NCI-H146 treated with DMSO at 0.1 percent for 48 hours (cell line): ENCODE data around the gene AOPEP.
"Not testable (repeated sequence)": the region's sequence is repeated elsewhere in the genome, so short reads cannot be mapped to it uniquely, and the experiment has no call there.

ENCODE experiments used
- DNase-seq: peaks from one replicate; lab custom pipeline; 2025; ENCODE audit not compliant: unreplicated experiment; lab: John Stamatoyannopoulos, UW

The AOPEP gene

DNA sequence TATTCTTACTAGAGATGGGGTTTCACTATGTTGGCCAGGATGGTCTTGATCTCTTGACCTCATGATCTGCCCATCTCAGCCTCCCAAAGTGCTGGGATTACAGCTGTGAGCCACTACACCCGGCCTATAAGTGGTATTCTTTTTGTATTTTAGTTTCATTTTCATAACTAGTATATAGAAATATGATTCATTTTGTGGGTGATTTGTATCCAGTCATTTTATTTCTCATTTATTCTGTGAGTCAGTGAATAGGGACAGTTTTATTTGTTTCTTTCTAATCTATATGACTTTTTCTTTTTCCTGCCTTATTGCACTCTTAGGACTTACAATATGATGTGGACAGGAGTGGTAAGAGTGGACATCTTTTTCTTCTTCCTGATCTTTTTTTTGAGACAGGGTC is 112.9 kb downstream of the AOPEP start:
- DNase-seq = no peak

DNA sequence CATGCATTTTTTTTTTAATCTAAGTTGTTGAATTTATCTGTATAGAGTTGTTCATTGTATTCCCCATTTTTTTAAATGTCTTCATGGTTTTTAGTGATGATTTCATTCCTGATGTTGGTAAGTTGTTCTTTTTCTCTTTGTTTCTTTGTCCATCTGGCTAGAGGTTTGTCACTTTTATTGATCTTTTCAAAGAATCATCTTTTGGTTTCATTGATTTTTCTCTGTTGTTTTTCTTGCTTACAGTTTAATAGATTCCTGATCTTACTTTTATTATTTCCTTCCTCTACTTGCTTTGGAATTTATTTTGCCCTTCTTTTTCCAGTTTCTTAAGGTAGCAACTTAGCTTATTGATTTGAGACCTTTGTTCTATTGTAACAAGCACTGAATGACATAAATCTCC is 114.2 kb downstream of the AOPEP start:
- no peak for DNase-seq

DNA sequence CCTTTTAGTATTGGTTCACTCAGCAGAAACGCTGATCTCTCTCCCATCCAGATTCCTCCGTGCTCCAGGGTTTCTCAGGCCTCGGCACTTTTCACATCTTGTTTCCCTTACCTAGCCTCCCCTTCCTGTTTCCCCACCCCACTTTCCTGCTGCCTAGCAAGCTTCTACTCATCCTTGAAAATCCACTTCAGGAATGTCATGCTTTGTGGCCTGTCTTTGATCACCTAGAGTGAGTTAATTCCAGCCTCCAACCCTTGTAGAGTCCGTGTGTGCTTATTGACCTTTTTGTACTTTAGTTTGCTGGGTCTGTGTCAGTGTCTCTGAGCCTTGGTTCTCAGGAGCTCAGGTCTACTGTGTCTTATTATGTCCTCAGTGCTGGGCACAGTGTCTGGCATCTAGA is 116.6 kb downstream of the AOPEP start:
- no peak for DNase-seq

DNA sequence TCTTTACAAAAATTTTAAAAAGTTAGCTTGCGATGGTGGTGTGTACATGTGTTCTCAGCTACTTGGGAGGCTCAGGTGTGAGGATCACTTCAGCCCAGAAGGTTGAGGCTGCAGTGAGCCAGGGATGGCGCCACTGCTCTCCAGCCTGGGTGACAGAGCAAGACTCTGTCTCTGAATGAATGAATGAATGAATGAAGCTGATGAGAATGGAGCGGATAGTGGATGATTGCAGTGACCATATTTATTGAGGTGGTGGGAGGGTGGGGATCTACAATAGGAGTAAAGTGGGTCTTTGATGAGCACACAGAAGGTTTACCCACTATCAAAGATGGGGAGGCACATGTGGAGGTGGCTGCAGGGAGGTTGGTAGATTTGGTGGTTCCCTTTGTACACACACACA is 120.2 kb downstream of the AOPEP start:
- no peak for DNase-seq

DNA sequence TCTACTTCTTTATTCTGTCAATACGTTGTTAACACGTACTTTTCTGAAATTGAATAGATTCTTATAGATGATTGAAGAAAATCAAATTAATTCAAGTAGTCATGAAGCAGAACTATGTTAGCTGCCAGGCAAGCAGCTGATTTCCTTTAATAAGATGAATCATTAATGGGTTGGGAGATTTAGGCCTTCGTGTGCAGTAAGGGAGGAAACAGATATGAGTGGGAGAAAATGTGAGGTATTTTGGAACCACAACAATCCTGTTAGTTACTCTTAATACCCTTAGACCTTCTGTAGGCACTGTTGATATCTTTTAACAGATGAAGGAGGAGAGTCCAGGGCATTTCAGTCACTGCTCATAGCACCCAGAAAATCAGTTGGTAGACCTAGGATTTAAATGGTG is 121.0 kb downstream of the AOPEP start:
- DNase-seq = no peak

DNA sequence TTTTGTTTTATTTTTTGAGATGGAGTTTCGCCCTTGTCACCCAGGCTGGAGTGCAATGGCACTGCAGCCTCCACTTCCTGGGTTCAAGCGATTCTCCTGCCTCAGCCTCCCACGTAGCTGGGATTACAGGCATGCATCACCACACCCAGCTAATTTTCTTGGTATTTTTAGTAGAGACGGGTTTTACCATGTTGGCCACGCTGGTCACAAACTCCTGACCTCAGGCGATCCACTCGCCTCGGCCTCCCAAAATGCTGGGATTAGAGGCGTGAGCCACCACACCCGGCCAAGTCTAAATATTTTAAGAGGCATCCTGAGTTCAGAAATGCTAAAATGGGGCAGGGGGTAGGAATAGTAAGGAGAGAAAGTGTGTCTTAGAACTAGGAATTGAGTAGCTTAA is 122.3 kb downstream of the AOPEP start:
- DNase-seq = not testable (repeated sequence)

DNA sequence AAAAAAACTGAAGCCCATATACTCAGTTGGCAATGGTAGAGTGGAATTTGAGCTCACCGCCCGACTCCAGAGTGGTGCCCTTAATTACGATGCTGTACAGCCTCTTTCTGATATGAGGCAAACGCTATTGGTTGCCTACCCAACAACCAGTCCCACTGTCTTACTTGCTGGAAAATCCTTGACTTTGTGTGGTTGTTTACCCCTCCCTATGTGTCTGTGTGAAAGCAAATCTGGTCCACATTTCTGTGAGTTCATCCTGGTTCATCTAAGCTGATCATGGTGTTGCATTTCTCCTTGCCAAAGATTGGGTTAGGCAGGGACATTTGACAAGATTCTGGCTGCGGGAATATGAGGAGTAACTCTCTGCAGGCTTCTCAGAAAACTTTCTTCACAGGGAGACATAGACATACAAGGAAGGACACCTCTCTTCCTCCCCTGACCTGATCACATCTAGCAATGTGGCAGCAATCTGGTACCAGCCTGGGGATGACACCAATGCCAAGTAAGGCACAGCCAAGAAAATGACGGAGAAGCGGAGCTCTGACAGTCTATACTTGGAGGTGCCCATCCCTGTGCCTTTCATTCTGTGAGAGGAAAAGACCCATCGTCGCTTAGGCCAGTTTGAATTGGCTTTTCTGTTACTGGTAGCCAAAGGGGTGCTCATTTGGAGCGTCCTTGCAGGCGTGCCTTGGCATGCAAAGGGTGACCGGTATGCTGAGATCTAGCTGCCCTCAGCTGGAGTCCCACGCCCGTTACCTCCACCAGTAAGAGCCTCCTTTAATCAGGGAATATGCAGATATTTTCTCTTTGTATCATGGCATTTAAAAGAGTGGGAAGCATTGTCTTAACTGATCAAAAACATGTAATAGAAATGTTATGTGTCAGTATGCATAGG is 124.3 kb downstream of the AOPEP start:
- DNase-seq = no peak

DNA sequence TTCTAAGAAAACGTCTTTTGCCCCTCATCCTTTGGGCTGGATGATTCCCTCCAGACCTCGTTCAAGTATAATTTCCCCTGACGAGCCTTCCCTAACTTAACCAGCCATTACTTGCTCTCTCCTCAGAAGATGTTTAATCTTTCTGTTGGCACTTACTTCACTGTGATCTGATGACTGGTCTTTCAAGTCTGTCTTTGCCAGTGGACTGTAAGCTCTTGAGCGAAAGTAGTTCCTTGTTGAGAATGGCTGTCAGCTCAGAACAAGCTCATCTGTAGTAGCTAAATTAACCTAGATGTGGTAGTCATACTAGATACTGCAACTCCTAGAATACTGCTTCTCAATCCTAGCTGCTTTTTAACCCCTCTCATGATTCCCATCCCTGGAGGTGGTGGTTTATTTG is 125.0 kb downstream of the AOPEP start:
- DNase-seq = no peak

DNA sequence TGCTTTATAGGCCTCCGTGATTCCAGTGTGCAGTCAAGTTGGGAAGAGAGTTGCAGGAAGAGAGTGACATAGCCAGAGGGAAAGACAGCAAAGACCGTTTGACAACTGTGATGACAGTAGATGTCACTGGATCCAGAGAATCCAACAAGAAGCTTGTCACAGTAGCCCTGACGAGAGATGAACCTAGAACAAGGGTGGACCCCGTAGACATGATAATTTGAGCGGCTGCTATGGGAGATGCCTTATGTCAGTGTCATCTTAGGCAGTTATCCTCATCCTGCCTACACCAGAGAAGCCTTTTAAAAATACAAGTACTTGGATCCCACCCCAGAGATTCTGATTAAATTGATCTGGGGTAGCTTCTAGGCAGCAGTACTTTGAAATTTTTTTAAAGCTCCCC is 125.4 kb downstream of the AOPEP start:
- DNase-seq = no peak

DNA sequence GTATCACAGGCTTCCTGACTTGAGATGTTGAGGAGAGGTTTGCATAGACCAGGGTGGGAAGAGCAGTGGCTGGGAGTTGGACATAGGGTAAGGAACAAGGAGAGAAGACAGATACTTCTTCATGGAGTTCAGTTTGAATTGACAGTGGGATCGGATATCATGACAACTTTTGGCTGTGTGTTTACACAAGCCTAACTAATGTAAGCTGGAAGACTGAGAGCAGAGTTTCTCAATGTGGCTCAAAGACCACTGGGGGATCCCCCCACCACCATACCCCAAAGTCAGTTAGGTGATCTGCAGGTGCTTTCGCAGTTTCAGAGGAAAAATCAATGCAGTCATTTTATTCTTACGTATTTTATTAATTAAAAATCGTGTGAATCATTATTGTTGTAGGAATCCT is 125.9 kb downstream of the AOPEP start:
- no peak for DNase-seq

DNA sequence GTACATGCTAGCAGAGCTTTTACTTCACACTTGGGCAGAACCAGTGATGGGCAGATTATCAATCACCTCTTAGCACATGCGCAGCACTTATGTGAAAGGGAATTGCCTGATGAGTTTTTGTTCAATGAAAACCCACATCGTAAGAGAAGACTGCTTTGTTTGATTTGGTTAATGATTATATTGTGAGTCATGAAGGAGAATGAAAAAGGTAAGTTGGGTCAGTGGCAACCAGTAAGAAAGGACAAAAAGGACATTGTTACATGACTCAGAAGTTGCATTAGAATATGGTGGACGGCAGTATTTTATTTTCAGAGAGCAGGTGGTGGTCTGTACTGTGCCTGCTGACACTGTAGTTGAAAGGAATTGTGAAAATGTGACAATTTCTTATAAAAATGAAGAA is 127.4 kb downstream of the AOPEP start:
- no peak for DNase-seq

DNA sequence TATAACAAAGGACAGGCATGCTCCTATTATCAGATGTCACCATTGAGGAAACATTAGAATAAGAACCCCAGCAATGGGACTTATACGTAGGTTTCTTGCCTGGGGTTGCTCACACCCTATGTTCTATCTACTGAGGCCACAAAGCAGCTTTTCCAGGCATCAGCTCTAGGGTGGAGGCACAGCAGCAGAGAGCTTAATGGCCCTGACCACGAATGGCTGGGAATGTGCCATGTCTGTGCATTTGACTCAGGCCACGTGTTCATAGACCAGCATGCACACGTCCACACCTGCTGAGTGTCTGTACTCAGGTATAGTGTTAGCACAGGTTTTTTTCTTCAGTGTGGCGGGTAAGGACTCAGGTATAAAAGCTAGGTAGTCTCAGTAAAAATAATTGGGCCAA is 129.4 kb downstream of the AOPEP start:
- DNase-seq = no peak

DNA sequence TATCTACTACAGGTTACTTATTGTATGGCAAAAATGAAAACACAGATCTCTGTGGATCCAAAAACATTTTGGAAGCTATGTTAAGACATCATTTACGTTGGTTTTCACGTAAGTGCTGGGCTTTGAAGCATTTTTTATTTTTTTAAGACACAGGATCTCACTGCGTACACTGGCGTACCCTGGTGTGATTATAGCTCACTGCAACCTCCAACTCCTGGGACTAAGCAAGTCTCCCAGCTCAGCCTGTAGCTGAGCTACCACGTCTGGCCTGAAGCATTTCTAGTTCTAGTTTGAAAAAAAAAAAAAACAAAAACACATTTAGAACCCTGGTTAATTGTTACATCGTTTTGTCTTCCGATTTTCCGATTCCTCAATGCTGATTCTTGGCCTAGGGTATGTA is 131.3 kb downstream of the AOPEP start:
- DNase-seq = no peak

DNA sequence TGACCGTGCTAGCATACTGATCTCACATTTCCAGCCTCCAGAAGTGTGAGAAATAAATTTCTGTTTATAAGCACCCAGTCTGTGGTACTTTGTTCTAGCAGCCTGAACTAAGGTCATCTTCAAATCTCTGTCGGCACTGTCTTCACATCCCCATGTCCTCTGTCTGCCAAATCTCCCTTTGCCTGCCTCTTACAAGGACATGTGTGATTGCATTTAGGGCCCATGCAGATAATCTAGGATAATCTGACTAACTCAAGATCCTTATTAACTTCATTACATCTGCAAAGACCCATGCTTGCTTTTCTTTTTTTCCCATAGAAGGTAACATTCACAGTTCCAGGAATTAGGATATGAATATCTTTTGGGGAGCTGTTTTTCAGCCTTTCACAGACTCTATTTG is 132.7 kb downstream of the AOPEP start:
- no peak for DNase-seq

DNA sequence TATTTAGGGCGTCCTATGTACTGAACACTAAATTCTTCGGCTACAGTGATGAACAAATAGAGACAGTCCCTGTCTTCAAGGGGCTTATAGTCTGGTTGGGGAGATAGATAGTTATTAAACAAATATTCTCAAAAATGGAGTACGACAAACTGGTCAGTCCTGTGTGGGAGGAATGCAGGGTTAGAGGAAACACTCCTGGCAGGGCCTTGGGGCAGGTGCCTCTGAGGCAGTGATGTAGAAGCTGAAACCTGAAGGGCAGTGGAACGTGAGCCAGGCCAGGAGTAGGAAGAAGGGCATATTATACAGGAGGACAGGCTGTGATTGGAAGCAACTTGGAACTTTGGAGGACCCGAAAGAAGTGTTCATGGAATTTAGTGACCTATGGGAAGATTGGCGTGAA is 133.4 kb downstream of the AOPEP start:
- DNase-seq = no peak

DNA sequence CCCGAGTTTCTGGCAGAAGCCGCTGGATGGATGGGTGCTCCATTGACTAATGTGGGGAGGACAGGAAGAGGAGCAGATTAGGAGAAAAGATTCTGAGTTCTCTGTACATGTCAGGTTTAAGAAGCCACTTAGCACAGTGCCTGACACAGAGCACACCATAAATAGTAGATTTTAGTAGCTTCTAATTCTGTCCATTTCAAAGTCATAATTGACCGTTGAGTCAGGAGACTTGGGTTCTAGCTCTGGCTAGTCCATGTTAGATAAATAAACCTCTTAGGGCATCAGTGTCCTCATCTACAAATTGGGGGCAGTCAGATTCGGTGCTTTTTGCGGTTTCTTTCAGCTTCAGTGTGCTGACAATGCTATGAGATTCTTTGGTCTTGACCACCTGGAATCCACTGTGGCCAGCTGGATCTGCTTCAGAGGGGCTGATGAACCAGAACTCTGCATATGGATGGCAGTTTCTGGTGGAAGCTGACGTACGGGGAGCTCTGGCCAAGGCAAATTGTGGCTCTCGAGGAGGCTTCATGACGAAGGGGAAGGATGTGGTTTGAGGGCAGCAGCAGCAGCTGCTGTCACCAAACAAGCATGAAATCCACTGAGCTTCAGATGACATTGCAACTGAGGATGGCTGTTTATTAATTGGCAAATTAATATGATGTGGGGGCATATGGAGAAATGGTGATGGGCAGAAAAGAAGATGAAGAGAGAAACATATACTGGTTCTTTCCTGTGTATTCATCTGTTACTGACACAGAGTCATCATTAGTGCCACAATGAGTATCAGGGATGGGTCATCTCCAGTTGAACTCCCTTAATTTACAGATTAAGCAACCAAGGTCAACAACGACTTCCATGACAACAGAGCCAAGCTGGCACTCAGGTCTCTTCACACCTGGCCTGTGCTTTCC is 134.4 kb downstream of the AOPEP start:
- peak; percentile 45 for DNase-seq

DNA sequence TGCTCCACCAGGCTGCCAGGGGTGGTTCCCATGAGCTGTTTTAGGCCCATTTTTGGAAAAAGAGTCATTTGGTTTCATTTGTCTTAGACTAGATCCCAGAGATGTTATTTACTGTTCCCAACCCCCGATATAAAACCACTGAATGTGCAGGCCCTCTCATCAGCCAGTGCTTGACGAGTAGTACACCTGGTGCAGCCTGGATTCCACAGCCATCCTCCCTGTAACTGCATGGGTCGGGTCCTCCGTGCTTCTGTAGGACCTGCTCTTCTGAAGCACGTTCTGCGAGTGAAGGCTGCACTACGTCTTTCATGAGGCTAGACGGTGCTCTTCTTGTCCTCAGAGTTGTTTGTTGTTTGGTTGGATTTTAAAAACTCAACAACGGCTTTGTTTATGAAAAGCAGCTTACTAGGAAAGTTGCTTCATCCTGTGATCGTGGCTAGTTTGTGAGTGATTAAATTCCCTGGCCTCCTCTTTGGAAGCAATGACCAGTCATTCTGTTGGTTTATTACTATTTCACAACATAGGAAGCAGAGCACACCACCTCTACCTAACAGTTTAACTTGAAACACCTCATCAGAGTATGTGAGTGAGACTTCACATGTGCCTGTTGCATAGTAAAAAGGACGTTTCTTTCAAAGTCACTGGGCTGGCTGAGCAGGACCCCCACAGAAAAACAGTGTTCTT is 135.2 kb downstream of the AOPEP start:
- DNase-seq = no peak

DNA sequence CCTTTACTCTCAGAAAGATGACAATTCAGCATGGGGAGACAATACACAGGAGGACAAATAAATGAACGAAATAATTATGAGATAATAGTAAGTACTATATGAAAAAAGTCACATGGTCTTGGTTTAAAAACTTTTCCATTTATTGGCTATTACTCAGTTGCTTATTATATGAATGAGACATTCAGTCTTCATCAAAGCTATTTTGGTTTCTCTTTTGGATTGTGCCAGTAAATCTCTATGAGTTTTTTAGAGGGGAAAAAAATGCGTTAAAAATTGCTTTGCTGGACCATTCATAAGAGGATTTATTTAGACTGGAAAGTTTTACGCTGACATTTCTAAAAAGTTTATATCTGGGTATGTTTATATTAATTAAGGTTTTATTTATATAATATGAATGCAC is 137.7 kb downstream of the AOPEP start:
- DNase-seq = no peak

DNA sequence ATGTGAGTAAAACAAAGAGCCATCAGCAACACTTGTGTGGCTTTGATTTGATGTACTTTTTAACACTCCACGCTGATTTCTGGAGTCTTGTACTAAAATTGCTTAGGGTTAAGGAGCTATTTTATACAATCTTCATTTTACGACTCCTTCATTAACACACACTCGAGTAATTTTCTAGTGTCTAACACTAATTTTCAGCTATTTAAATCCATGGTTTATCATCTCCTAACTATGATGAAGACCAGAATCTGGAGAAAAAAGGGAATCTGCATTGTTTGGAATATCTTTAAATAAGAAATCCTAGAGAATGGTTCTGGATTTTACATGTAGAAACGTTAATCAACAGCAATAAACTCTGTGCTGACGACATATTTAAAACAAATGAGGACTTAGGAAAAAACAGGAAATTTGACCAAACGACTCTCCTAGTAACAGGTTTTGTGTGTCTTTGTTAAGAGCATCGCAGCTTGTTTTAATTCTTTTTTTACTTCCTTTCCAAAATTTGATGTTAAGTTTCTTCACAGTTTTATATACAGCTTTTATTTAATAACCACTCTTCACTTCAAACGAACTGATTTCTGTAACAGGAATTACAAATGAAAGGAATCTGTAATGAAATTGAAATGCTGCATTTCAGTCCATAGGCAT is 138.5 kb downstream of the AOPEP start:
- DNase-seq = no peak

DNA sequence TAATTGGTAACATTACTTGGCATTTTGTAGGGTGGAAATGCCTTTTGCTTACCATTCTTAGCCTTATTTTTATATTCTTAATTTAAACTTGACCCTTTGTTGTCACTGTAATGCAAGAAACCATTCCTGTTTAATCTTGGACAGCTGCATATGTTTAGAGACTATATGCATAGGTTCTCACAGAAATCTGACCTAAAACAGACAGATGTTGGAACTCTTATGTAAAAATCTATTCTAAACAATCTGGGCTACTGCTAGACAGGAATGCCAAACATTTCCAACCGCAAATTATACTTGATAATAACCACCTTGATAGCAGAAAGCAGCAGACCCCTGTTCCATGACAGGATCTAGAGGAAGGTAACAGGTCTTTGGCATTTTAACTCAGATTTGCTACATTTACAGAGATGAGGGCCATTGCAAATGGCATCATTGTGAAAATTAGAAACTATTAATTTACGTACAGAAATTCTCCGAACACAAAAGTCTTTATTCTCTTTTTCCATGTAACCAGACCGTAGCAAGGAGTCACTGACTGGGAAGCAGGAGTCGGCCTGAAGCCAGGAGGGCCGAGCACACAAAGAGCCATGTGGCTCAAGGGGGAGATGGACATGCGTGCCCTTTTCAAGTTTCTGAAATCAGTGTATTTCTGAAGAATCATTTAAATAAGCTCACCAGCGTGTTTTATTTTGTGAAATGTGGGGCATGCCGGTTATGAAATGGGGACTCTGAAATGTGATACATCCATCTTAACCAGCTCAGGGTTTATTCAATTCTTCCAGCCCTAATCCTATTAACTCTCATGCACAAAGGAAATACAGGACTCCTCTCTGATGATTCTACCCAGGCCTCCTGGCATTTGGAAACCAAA is 139.3 kb downstream of the AOPEP start:
- no peak for DNase-seq
